ENCODE results near the gene PIAS2.
A peak's percentile ranks its signal among the peaks of the same experiment; 100 is the strongest.
"Not testable (repeated sequence)": the region's sequence is repeated elsewhere in the genome, so short reads cannot be mapped to it uniquely, and the experiment has no call there.

Gene PIAS2

GRCh38 chr18:46917108-46917802 lies at the start of gene PIAS2, which contains the start of gene KATNAL2:
Gene PIAS2, minus strand, starts transcription at chr18:46917507. Its CDS starts 162 bp downstream, at chr18:46917345.
Gene KATNAL2, plus strand, starts transcription at chr18:46917602. Its CDS starts 29,271 bp downstream, at chr18:46946873.
- FAIRE-seq (no peak), DNase-seq (ENCODE audit: low spot score) (peak; percentile 81)

GRCh38 chr18:46966266-46966665 lies 49.0 kb upstream of the PIAS2 start:
- DNase-seq (ENCODE audit: low spot score); FAIRE-seq: not testable (repeated sequence)

GRCh38 chr18:46964579-46965293 lies 47.4 kb upstream of the PIAS2 start:
- DNase-seq (ENCODE audit: low spot score); FAIRE-seq: not testable (repeated sequence)

GRCh38 chr18:46963656-46964578 lies 46.6 kb upstream of the PIAS2 start:
- FAIRE-seq; DNase-seq (ENCODE audit: low spot score): not testable (repeated sequence)

GRCh38 chr18:46958209-46958608 lies 40.9 kb upstream of the PIAS2 start:
- FAIRE-seq (no peak), DNase-seq (ENCODE audit: low spot score) (no peak)

- FAIRE-seq (no peak), DNase-seq (ENCODE audit: low spot score) (no peak)
Measured at GRCh38 chr18:46953195-46953594, 35.9 kb upstream of the PIAS2 start.

GRCh38 chr18:46950064-46950656 lies 32.9 kb upstream of the PIAS2 start:
- DNase-seq (ENCODE audit: low spot score) = peak; percentile 12
- no peak for FAIRE-seq

- FAIRE-seq (no peak), DNase-seq (ENCODE audit: low spot score) (peak; percentile 86)
Measured at GRCh38 chr18:46946656-46947282, 29.5 kb upstream of the PIAS2 start.

GRCh38 chr18:46942646-46943045 lies 25.3 kb upstream of the PIAS2 start:
- FAIRE-seq = no peak
- DNase-seq (ENCODE audit: low spot score) = no peak

GRCh38 chr18:46939998-46940571 lies 22.8 kb upstream of the PIAS2 start:
- FAIRE-seq = no peak
- no peak for DNase-seq (ENCODE audit: low spot score)

- peak; percentile 39 for DNase-seq (ENCODE audit: low spot score)
- no peak for FAIRE-seq
Measured at GRCh38 chr18:46939337-46939963, 22.1 kb upstream of the PIAS2 start.

GRCh38 chr18:46920653-46921052 lies 3.3 kb upstream of the PIAS2 start:
- FAIRE-seq (no peak), DNase-seq (ENCODE audit: low spot score) (no peak)

- no peak for DNase-seq (ENCODE audit: low spot score)
- no peak for FAIRE-seq
Measured at GRCh38 chr18:46920067-46920466, 2.8 kb upstream of the PIAS2 start.

- DNase-seq (ENCODE audit: low spot score) = peak; percentile 16
Measured at GRCh38 chr18:46917803-46918600, 695 bp upstream of the PIAS2 start.

GRCh38 chr18:46916551-46917107 lies 678 bp downstream of the PIAS2 start:
- FAIRE-seq = no peak
- DNase-seq (ENCODE audit: low spot score) = peak; percentile 23

More at GRCh38 chr18:46917803-46918600, 695 bp upstream of the PIAS2 start:
- FAIRE-seq = no peak

- no peak for FAIRE-seq
- DNase-seq (ENCODE audit: low spot score) = no peak
Measured at GRCh38 chr18:46915800-46916550, 1.3 kb downstream of the PIAS2 start.

- DNase-seq (ENCODE audit: low spot score) (no peak), FAIRE-seq (no peak)
Measured at GRCh38 chr18:46910856-46911255, 6.5 kb downstream of the PIAS2 start.

GRCh38 chr18:46909497-46909896 lies 7.8 kb downstream of the PIAS2 start:
- DNase-seq (ENCODE audit: low spot score) (no peak), FAIRE-seq (no peak)
